Left renal cortex interstitium (tissue), 4 donors: ENCODE measurements around the gene TGFBR3. TPM values are rescaled to one million over a fixed set of nuclear protein-coding genes. Genes with fewer than 3 reads are reported as not detected.
"Not testable (repeated sequence)": the region's sequence is repeated elsewhere in the genome, so short reads cannot be mapped to it uniquely, and the experiment has no call there.

Experiments used
- DNase-seq, 4 donors: peaks; one replicate each; pipeline ENCODE4 v3.0.0-alpha.2; 2013; ENCODE audit warnings: low read depth in 4 of 4, low spot score in 2 of 4, missing footprints in 1 of 4
- polyA plus RNA-seq, 4 donors: library from polyadenylated mRNA; unstranded; fragments of 120-200 nt; gene quantifications; one replicate each; pipeline ENCODE4 v1.2.1, GENCODE V29; 2013; ENCODE audit not compliant: insufficient read length in 4 of 4

The TGFBR3 gene
- polyA plus RNA-seq, 4 donors = 99.1 to 118 (median 110) TPM

- no peak for DNase-seq
These were observed 215.2 kb downstream of the TGFBR3 start for GRCh38 chr1:91670781-91671180.

- DNase-seq = no peak
These were observed 216.2 kb downstream of the TGFBR3 start for GRCh38 chr1:91669584-91670350.

- DNase-seq = not testable (repeated sequence)
These were observed 219.3 kb downstream of the TGFBR3 start for GRCh38 chr1:91666651-91667050.

GRCh38 chr1:91661121-91661520 is 224.8 kb downstream of the TGFBR3 start:
- no peak for DNase-seq

- DNase-seq = no peak
These were observed 225.2 kb downstream of the TGFBR3 start for GRCh38 chr1:91660708-91661107.

GRCh38 chr1:91655912-91656449 is 230.0 kb downstream of the TGFBR3 start:
- DNase-seq = no peak

GRCh38 chr1:91653183-91653582 is 232.8 kb downstream of the TGFBR3 start:
- DNase-seq = no peak

- DNase-seq = no peak
These were observed 234.3 kb downstream of the TGFBR3 start for GRCh38 chr1:91651661-91652071.

GRCh38 chr1:91651243-91651642 is 234.7 kb downstream of the TGFBR3 start:
- DNase-seq = no peak

- DNase-seq = no peak
These were observed 235.2 kb downstream of the TGFBR3 start for GRCh38 chr1:91650764-91651163.

GRCh38 chr1:91647061-91647460 is 238.9 kb downstream of the TGFBR3 start:
- no peak for DNase-seq

- no peak for DNase-seq
These were observed 240.9 kb downstream of the TGFBR3 start for GRCh38 chr1:91645031-91645430.

GRCh38 chr1:91643431-91643830 is 242.5 kb downstream of the TGFBR3 start:
- no peak for DNase-seq

GRCh38 chr1:91640877-91641526 is 244.9 kb downstream of the TGFBR3 start:
- DNase-seq = no peak

- DNase-seq = no peak
These were observed 248.4 kb downstream of the TGFBR3 start for GRCh38 chr1:91637539-91637994.

- DNase-seq = no peak
These were observed 250.2 kb downstream of the TGFBR3 start for GRCh38 chr1:91635763-91636162.

- no peak for DNase-seq
These were observed 252.5 kb downstream of the TGFBR3 start for GRCh38 chr1:91633438-91633837.

- DNase-seq = no peak
These were observed 254.1 kb downstream of the TGFBR3 start for GRCh38 chr1:91631718-91632330.

- no peak for DNase-seq
These were observed 255.1 kb downstream of the TGFBR3 start for GRCh38 chr1:91630803-91631202.
